ENCODE measurements around the gene NCOA5.

GRCh38 chr20:46037036-46037435, 52.7 kb downstream of the NCOA5 start:
- TF ChIP-seq, protein P1, sequence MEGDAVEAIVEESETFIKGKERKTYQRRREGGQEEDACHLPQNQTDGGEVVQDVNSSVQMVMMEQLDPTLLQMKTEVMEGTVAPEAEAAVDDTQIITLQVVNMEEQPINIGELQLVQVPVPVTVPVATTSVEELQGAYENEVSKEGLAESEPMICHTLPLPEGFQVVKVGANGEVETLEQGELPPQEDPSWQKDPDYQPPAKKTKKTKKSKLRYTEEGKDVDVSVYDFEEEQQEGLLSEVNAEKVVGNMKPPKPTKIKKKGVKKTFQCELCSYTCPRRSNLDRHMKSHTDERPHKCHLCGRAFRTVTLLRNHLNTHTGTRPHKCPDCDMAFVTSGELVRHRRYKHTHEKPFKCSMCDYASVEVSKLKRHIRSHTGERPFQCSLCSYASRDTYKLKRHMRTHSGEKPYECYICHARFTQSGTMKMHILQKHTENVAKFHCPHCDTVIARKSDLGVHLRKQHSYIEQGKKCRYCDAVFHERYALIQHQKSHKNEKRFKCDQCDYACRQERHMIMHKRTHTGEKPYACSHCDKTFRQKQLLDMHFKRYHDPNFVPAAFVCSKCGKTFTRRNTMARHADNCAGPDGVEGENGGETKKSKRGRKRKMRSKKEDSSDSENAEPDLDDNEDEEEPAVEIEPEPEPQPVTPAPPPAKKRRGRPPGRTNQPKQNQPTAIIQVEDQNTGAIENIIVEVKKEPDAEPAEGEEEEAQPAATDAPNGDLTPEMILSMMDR (IDR thresholded peaks at IDR 0.05), result no peak
- no peak for TF ChIP-seq ZFX (IDR thresholded peaks at IDR 0.05; ENCODE audit: borderline replicate concordance)
